Measurements from ENCODE around the gene CDH23. TPM values are rescaled to one million over a fixed set of nuclear protein-coding genes. Genes with fewer than 3 reads are reported as not detected.

Gene CDH23
- total RNA-seq, 1 donor from 2014 or later, result 10.3 TPM

DNA sequence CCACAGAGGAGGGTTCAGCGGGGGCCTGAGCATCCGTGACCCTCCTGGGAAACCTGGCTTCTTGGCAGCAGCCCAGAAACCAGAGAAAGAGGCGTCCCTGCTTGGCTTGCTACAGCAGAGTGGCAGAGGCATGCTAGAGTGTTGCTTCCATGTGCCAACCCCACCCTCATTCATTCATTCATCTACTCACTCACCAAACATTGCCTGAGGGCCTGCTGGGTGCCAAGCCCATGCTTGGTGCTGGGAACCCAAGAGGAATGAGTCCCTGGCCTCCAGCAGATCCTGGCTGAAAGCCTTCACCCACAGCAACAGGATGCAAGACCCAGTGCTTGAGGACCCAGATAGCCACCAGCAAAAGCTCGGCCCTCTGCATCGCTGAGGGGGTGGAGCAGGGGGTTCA, 129.0 kb downstream of the CDH23 start:
- peaks cover 5% of the 10 kb centered on the region for H3K4me1 ChIP-seq
- TF ChIP-seq POLR2A (IDR thresholded peaks at IDR 0.05), result no peak
- TF ChIP-seq POLR2AphosphoS5 (IDR thresholded peaks at IDR 0.05; ENCODE audit: insufficient read depth in 1 of 2, low read depth in 1 of 2), result no peak
- TF ChIP-seq, protein P1, sequence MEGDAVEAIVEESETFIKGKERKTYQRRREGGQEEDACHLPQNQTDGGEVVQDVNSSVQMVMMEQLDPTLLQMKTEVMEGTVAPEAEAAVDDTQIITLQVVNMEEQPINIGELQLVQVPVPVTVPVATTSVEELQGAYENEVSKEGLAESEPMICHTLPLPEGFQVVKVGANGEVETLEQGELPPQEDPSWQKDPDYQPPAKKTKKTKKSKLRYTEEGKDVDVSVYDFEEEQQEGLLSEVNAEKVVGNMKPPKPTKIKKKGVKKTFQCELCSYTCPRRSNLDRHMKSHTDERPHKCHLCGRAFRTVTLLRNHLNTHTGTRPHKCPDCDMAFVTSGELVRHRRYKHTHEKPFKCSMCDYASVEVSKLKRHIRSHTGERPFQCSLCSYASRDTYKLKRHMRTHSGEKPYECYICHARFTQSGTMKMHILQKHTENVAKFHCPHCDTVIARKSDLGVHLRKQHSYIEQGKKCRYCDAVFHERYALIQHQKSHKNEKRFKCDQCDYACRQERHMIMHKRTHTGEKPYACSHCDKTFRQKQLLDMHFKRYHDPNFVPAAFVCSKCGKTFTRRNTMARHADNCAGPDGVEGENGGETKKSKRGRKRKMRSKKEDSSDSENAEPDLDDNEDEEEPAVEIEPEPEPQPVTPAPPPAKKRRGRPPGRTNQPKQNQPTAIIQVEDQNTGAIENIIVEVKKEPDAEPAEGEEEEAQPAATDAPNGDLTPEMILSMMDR (IDR thresholded peaks at IDR 0.05), result no peak
- H3K27me3 ChIP-seq, result no peaks in the 10 kb centered on the region
- intact Hi-C loops (cut with DNase I), result no loop called here
- H3K9me3 ChIP-seq, result no peaks in the 10 kb centered on the region
- no peaks in the 10 kb centered on the region for H3K36me3 ChIP-seq
- H3K4me3 ChIP-seq, result no peak overlapping the region
- DNase-seq (ENCODE audit: extremely low spot score in 2 of 2), result no peak
- no peak overlapping the region for H3K27ac ChIP-seq

DNA sequence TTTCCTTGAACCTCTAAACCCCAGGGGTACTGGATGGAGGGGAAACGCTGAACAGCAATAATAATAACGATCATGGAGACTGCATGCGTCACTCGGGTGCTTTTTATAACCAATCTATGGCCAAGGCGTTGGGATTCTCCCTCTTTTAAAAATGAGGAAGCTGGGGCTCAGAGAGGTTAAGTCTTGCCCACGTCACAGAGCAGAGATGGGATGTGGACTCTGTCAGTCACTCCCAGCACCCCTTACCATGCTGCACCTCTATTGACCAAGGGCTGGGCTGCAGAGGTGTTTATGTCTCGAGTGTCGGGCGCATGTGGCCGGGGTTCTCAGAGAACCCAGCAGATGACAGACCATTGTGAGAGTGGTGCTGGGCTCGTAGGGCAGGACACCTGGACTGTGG, 129.9 kb downstream of the CDH23 start:
- intact Hi-C loops (cut with DNase I), result no loop called here
- no peak for DNase-seq (ENCODE audit: extremely low spot score in 2 of 2)
- TF ChIP-seq POLR2AphosphoS5 (IDR thresholded peaks at IDR 0.05; ENCODE audit: insufficient read depth in 1 of 2, low read depth in 1 of 2), result no peak
- TF ChIP-seq, protein P1 (IDR thresholded peaks at IDR 0.05), result no peak
- TF ChIP-seq POLR2A (IDR thresholded peaks at IDR 0.05), result no peak
- Histone ChIP-seq H3K27ac (no peak overlapping the region), H3K9me3 (no peaks in the 10 kb centered on the region), H3K4me1 (peaks cover 5% of the 10 kb centered on the region), H3K27me3 (no peaks in the 10 kb centered on the region), H3K36me3 (no peaks in the 10 kb centered on the region), H3K4me3 (no peak overlapping the region)

DNA sequence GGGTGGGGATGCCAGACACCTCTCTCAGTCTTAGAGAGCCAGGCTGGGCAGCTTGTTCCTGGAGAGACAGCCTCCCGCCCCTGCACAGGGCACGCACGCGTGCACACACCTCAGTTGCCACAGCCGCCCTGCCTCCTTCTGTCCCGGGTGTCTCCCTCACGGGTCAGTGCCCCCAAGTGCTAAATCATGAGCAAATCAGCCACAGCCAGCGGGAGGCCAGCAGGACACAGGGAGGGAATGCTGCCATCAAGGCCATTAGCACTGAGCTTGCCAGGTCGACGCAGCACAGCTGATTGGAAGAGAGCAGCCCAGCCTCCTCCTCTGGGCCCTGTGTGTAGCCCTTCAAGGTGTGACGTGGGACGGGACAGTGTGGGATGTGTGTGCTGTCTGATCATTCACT, 130.4 kb downstream of the CDH23 start:
- no peaks in the 10 kb centered on the region for H3K36me3 ChIP-seq
- H3K27ac ChIP-seq, result no peak overlapping the region
- TF ChIP-seq POLR2A (IDR thresholded peaks at IDR 0.05) (no peak), POLR2AphosphoS5 (IDR thresholded peaks at IDR 0.05; ENCODE audit: insufficient read depth in 1 of 2, low read depth in 1 of 2) (no peak)
- TF ChIP-seq, protein P1 (IDR thresholded peaks at IDR 0.05), result no peak
- H3K4me3 ChIP-seq, result no peak overlapping the region
- no peaks in the 10 kb centered on the region for H3K9me3 ChIP-seq
- H3K4me1 ChIP-seq, result peaks cover 5% of the 10 kb centered on the region
- no peak for DNase-seq (ENCODE audit: extremely low spot score in 2 of 2)
- H3K27me3 ChIP-seq, result no peaks in the 10 kb centered on the region
- intact Hi-C loops (cut with DNase I), result no loop called here

DNA sequence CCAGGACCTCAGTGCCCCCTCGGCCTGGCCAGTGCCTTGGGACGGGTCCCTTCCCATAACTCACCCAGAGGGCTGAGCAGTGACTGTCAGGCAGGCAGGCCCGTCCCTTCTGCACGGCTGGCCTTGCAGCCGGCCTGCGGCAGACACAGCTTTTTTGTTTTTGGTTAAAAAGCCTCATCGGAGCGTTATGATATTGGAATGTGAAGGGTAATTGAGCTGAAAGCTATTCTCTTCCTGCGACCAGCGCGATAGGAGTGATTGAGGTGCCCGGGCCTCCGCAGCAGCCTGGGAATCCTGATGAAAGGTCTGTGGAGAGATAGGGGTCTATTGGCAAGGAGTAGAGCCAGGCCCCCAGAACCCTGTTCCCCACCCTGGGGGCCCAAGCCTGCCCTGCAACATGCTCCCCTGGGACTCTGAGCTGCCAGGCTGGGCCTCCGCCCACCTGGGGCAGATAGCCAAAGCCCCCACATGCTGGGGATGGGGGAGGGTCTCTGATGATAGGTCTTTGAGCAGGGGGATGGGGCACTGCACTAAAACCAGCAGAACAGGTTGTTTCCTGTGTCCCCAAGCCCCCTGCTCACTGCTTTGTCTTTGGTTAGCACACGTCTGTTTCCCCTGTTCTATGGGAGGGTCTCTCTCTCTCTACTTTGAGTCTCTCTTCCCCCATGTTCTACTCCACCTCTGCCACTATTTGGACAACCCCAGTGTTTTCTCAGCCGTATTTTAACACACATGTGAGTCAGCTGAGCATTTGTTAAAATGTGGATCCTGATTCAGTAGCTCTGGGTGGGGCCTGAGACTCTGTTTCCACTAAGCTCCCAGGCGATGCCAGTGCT, 131.9 kb downstream of the CDH23 start:
- H3K9me3 ChIP-seq, result no peaks in the 10 kb centered on the region
- H3K36me3 ChIP-seq, result no peaks in the 10 kb centered on the region

More for the DNA sequence above, 131.9 kb downstream of the CDH23 start:
- no peak overlapping the region for H3K27ac ChIP-seq
- peaks cover 5% of the 10 kb centered on the region for H3K4me1 ChIP-seq
- no peaks in the 10 kb centered on the region for H3K27me3 ChIP-seq
- no peak overlapping the region for H3K4me3 ChIP-seq
- TF ChIP-seq, protein P1 (IDR thresholded peaks at IDR 0.05), result no peak
- TF ChIP-seq POLR2AphosphoS5 (IDR thresholded peaks at IDR 0.05; ENCODE audit: insufficient read depth in 1 of 2, low read depth in 1 of 2) (no peak), POLR2A (IDR thresholded peaks at IDR 0.05) (no peak)
- intact Hi-C loops (cut with DNase I), result no loop called here
- no peak for DNase-seq (ENCODE audit: extremely low spot score in 2 of 2)

All from vagina (tissue), 2 donors.